SK-N-DZ (cell line): ENCODE measurements around the gene AGPAT4.

ENCODE experiments used
- DNase-seq: peaks from one replicate; pipeline ENCODE4 v3.0.0-alpha.2; 2015; ENCODE audit warnings: low spot score

AGPAT4 gene

DNA sequence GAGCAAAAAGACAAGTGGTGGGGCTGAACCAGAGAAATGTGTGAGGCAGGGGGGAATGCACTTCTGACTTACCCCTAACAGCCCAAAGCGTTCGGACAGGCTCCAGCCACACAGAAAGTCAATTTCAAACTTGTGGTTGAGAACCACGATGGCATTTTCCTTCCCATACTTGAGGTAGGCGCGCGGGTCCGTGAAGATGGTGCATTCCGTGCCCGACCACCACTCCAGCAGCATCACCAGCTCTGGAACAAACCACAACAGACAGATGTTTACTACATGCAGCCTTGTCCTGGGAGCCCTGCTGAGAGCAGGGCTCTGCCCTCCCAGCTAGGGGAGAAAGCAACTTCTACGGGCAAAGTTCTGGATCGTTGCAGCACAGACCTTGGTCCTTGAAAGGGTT, 107.7 kb downstream of the AGPAT4 start:
- no peak for DNase-seq

DNA sequence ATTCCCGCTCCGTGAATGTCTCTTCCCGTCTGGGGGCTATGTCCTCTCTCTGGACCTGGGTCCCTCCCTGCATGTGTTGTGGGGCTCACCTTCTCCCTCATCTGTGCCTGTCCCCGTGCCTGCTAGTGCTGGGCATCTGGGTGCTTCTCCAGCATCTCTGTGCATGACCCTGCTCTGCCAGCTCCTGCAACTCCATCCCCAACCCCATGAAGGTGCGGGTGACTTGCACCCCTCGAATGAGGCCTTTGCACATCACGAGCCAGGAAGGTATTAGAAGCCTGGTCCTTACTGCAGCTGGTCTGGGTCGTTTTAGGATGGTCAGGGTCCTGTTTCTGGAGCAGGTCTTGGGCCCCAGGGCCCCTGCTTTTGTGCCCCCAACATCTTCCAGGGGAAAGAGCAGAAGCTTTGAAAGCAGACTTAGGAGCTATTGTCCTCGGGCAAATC, 109.7 kb downstream of the AGPAT4 start:
- DNase-seq = no peak

DNA sequence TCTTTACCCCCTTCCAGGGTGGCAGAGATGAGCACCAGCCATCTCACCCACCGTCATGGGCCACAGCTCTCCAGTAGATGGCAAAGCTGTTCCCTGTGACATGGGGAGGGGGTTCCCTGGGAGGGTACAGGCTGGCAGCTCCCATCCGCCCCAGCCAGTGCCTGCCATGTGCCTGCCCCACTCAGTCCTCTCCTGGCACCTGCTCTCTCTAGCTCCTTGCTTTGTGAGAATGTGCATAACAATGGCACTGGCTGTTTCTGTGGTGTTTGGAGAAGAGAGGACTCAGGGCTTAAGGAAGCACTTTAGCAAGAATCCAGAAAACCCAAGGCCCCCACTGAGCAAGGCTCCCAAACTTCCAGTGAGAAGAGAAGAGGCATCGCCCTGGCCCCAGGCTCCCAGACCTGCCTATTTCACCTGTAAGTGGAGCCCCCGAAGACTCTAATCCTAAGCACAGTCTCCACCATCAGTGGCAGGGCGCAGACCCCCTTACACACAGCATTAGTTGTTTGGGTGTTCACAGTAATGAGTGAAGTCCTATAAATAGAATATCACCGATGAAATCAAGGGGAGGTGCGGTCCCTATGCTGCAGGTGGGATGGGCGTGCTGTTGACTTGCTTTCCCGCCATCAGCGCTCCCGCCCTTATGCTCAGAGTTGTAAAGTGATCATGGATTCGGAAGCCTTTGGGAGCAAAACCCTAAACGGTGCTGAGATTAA, 110.2 kb downstream of the AGPAT4 start:
- DNase-seq = no peak

DNA sequence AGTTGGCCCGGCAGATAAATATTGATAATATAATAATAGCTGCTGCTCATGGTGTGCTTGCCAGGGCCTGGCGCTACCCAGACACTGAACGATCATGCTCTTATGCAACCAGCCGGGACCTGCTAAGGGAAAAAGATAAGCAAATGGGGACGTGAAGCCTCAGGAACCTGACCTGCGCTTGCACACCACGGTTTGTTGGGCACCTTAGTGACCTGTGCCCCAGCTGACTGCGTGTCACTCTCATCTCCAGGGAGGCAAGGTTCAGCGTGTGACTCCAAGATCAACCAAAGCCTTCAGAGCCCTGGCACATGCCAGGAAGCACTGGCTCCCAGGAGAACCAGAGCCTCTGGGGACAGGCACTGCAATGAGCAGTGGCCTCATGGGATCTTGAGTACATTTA, 111.1 kb downstream of the AGPAT4 start:
- DNase-seq = no peak

DNA sequence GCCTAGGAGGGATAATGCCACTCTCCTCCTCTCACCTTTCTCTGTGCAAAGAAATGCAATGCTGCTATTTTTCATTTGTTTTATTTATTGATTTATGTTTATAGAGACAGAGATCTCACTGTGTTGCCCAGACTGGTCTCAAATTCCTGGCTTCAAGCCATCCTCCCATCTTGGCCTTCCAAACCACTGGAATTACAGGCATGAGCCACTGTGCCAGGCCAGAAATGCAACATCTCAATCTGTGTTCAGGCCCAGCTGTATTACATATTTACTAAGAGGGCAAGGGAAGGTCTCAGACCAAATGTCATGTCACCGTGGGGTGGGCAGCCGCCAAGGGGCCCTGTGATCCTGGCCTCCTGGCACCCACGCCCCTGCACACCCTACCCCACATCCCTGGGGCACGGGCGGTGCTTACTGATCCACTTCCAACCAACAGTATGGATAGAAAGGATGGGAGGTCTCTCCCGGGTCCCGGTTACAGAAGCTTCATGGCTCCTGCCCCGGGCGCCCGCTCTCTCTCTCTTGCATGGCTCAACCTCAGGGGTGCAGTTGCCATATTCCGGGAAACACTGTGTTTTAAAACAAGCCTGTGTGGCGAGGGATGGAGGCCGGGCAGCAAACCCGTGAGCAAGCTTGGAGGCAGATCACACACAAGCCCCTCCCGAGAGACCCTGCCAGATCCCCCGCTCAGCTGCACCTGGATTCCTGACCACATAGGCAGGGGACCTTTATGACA, 111.8 kb downstream of the AGPAT4 start:
- no peak for DNase-seq

DNA sequence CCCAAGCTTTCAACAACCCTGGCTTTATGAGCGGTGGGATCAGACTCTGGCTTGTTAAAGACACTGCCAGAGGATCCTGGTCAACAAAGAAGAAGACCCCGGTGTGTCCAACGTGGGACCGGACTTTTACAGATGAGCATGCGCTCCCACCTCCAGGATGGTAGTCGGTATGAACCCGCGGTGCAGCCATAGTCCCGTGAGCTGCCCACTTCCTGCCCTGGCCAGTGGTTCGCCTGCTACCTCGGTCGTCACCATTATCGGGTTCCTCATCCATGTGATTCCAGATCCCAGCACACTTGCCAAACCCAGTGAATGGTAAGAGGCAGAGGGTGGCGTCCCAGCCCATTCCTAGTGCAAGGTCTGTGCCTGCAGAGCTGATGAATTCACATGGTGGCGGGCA, 112.7 kb downstream of the AGPAT4 start:
- DNase-seq = no peak

DNA sequence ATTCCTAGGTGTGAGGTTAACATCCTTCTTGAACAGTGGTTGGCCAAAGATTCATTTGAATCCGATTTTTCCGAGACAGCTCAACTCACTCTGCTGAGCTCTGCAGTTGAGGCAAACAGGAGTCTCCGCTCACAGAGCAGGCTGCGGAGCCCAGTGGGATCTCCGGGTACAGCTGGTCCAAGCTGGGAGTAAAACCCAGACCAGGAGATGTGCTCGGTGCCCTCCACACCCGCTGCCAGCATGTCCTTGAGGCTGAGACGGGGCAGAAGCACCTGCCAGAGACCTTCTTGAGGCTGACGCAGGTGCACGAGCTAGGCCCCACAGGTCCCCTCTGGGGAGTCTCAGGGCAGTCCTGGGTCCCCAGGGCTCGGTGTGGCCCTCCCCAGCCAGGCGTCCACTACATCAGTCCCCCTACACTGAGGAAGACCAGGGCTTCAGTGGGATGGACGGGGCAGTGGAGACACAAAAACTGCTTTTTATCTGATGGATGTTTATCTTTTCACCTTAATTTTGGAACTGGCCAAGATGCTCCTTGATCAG, 119.0 kb downstream of the AGPAT4 start:
- DNase-seq = no peak

DNA sequence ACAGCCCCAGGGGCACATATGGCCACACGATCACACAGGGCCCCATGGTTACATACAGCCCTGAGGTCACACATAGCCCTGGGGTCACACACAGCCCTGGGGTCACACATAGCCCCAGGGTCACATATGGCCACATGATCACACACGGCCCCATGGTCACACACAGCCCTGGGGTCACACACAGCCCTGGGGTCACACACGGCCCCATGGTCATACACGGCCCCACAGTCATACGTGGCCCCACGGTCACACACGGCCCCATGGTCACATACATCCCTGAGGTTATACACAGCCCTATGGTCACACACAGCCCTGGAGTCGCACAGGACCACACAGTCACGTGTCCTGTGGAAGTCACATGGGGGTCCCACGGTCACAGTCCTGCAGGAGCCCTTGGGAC, 120.1 kb downstream of the AGPAT4 start:
- DNase-seq = no peak

DNA sequence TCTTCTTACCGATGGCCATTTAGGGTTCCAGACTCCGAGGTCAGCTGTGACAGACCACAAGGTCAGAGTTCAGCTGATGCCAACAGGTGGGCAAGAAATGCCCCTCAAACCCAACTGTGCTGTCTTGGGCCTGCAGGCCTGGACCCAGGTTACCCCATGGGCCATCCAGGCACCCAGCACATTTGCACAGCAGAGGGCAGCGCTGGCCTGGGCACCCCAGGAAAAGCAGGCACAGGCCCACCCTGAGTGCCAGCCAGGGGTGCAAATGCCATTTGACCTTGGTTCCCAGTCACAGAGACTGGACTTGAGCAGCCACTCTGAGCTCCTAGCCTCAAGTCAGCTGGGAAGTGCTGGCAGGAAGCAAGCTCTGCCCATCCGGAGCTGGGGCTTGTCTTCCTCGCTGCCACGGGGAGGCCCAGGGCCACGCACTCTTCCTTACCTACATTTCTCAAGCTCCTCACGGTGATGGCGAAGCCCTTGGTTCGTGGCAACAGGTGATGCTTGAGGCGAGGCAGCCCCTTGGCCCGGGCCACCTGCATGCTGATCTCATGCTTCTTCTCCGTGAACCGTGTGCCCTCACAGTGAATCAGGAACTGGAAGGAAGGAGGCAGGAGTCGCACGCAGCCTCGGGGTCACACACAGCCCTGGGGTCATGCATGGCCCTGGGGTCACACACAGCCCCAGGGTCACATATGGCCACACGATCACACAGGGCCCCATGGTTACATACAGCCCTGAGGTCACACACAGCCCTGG, 120.8 kb downstream of the AGPAT4 start:
- DNase-seq = no peak

DNA sequence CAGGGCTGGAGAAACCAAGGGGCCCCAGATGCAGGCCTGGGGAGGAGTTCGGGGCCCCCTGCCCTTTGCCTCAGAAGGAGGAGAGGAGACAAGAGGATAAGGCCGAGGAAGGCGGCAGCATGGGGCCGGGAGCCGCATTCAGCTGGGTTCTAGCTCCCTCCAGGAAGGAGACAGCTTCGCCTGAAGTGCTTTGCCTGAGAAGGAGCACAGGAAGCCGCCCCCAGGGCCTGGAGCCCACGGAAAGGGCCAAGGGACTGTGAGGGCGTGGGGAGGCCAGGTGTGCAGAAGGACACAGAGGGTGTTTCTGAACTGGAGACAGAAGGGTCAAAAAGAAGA, 121.4 kb downstream of the AGPAT4 start:
- DNase-seq = no peak

DNA sequence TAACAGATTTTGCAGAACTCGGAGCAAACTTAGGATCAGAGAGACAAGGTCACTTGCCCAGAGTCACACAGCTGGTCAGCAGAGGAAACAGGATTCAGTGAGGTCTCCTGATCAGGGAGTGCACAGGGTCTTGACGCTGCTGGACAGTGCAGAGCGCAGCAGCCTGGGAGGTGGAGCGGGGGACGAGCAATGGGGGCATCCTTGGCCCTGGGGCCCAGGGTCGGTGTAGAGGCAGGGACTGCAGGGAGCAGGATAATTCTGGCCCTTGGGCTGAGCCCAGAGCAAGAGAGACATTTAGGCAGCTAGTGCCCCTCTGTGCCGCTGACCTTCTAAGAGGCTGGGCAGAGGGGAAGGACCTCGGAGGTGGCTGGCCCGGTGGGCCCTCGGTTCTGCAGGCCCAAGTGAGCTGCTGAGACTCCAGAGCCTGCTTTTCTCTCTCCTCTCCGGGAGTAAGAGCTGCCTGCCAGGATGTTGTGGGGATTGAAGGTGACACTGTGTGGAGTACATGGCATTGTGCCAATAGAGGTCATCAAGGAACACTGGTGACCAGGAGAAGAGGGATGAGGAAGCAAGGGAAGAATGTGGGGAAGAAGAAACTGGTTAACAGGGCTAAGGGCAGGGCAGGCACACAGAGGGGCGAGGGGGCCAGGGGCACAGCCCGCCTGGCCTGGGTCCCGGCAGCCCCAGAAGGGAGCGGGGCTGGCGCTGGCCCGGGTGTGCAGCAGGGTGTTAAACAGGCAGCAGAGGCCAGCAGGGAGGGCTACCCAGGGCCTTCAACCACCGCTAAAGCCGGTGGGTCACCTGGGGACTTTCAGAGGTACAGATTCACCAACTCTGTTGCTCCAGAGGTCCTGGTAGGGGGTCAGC, 122.0 kb downstream of the AGPAT4 start:
- DNase-seq = no peak

DNA sequence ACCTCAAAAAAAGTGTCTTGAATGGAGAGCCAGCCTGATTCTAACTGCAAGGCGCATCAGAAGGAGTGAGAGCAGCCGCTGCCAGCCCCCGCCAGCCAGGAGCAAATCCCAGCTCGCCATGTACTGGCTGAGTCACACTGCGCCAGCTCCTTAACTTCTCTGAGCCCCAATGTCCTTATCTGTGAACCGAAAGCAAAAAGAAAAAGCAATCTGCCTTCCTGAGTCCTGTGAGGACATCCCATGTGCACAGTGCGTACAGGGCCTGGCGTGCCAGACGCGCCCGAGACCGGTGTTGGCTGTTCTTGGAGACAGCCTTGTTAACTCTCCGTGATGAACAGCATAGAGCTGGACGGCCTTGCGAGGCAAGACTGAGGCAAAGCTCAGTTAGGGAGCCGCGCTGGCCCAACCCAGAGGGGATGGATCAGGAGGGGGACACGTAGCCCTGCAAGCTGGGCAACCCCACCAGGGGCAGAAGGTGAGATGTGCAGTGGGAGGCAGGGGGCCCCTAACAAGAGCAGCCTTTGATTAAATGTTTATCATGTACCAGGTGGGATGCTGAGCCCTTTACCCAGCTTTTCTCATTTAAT, 122.7 kb downstream of the AGPAT4 start:
- DNase-seq = no peak

DNA sequence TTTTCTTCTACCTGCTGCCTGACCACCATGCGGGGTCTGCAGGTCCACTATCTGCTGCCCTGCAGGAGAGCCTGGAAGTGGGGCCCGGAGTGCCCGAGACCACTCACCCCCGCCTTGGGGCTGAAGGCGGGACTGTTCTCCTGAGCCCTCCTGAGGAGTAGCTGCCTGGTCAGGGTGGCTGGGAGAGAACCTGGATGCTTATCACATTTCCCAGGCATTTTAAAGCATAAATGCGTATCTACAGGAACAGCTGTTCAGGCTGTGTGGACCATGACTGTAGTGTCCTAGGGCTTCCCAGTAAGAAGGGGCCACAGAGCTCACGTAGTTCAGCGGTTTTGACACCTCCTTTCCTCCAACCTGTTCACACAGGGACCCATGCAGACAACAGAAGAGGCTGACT, 123.3 kb downstream of the AGPAT4 start:
- DNase-seq = no peak

DNA sequence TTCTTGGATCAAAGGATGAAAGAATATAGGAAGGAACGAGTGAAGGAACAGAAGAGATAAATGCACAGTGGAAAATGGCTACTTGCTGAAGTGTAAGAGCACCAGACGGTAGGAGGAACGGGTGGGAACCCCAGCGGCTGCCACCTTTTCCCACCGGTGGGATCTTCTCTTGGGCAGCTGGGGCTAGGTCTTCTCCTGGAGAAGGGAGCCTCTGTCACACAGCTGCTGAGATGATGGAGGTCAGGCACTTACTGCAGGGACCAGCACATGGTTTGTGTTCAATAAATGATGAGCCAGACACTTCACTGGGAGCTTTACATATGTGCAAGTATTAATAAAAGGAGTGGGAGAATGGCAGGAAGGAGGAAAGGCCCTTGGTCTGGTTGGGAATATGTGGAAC, 123.7 kb downstream of the AGPAT4 start:
- no peak for DNase-seq

DNA sequence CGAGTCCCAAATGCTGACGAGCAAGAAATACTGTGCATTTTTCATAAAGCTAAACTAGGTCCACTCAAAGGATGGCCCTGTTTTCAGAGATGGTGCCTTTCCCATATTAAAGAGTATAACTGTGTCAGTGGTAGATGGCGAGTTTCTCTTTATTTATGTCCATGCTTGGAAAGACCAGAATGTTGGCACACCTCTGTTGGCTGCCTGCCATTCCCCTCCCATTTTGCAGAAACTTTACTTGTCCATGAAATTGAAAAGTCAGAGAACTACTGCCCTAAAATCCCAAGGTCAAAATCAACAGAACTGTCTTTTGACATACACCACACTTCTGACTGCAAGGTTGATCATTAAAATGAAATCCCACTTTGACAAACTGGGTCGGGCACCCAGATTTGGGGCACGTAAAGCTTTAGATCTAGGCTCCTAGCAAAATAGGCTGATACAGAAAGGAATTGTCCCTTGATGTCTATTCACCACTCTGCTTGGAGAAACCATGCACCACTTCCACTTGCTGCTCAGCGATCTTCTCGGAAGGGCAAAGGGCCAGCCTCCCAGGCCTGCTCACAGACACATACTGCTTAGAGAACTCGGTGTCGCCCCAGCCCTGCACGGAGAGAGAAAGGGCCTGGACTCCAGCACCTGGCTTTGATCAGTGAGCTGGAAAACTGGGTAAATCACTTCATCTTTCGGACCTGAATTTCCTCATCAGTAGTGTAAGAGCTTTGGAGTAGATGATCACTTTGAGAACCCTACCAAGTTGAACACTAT, 130.0 kb downstream of the AGPAT4 start:
- DNase-seq = no peak

DNA sequence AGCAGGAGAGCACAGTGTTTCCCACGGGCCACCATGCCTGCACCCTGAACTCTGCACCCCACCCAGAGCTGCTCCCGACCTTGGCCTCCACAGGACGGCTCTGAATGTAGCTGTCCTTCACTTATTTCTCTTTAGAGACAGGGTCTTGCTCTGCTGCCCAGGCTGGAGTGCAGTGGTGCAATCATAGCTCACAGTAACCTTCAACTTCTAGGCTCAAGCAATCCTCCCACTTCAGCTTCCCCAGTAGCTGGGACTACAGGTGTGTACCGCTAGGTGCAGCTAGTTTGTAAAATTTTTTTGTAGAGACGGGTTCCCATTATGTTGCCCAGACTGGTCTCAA, 130.9 kb downstream of the AGPAT4 start:
- DNase-seq = no peak

DNA sequence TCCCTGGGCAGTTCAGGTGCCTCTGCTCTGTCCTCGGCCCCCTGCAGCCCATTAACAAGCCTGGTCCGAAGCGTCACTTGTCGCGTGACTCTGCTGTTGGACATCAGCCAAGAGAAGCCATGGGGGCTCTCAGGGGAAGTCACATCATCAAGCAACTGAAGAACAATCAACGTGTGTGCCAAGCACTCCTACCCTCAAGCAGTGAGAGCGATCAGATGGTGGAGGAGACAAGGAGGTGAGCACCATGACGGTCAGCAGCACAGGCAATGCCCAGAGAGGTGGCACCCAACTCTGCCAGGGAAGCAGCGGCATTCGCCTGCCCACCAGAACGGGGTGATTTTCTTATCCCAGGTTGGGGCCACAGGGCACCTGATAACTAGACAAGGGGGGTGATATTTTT, 132.7 kb downstream of the AGPAT4 start:
- no peak for DNase-seq

DNA sequence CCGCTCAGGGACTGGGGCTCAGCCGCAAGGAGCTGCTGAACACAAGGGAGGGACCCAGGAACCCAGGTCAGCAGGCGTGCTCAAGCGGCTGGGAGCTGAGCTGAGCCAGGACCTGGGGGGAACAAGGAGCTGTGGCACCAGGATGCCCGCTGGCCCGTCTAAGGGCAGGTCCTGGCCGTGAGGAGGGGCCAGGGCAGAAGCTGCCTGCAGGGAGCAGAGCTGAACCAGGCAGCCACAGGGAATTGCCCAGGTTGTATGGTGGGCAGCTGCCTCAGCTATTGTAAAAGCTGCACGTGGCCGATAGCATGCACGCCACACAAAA, 133.3 kb downstream of the AGPAT4 start:
- no peak for DNase-seq

DNA sequence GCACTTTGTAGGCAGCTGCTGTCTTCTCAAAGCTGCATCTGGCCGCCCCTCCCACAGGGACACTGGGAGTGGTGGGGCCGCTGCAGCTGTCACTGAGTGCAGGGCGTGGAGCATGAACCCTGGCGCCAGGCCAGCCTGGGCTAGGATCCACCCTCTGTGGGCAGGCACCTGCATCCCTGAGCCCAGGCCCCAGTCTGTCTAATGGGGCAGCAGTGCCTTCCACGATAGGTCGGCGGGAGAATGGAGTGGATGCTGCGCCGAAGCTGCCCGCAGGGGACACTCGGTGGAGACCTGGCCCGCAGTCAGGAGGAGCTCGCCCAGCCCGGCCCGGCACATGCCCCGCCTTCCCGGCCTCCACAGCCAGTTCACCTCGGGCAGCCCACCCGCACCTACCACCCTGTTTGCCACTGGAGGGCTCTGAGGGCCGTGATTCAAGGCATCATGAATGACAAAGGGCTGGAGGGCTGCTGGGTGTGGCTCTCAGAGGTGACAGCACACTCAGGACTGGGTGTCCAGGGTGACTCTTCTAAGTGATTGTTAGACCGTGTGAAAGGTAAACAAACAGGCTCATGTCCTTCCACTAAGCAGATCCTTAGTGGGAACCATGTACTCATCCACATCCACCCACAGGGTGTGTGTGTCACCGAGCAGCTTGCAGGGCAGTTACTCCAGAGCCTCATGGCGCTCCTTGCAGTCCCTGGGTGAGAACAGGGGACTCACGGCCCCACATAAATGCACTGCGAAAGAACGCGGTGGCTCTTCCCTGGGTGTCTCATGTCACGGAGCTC, 133.9 kb downstream of the AGPAT4 start:
- DNase-seq = no peak

DNA sequence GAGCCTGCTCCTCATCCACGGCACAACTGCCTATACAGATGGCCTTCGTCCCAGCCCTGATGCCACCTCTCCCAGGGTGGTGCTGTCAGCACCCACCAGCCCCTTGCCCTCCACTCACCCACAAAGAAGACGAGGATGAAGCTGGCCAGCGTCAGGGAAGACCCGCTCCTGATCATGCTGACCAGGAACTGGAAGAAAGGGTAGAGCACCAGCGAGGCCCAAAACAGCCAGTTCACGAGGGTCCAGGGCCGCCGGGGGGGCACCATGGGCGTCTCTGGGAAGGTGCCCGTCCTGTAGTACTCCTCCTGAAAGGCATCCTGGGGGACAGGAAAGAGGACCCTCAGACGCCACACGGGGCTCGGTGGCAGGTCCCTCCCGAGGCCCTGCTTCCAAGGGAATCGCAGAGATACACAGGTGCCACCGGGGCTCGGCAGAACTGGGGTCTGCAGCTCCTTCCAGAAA, 134.5 kb downstream of the AGPAT4 start:
- DNase-seq = no peak
